Measurements from ENCODE around the gene DCAF6.

Gene DCAF6

DNA sequence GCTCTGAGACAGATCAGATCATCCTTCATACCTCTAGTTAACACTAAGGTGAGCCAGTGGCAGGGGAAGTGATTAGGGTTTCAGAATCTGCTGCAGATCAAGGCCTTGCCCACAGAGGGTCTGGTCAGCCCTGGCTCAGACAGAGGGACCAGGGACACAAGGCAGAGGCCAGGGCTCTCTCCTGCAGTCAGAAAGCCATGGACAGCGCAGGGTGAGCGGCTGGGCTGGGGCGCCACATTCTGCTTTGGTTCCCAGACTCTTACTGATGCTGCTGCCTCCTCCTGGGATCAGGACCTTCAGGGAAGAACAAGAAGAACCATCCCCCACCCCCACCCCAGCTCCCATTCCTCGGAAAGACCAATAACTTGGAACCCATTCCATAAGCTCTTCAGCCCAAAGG lies 157.1 kb downstream of the DCAF6 start:
- DNase-seq (ENCODE audit: low read depth, low spot score), result no peak
- Histone ChIP-seq H3K36me3 (ENCODE audit: insufficient read depth, low read length) (no peaks in the 10 kb centered on the region), H3K27ac (no peak overlapping the region), H3K9me3 (ENCODE audit: low read depth, low read length) (no peaks in the 10 kb centered on the region), H3K4me3 (no peak overlapping the region), H3K9ac (ENCODE audit: insufficient read length) (no peak overlapping the region)
- TF ChIP-seq FOXP2 (optimal IDR thresholded peaks at IDR 0.05; ENCODE audit: control extremely low read depth, extremely low read length, insufficient read depth) (no peak), EZH2 (IDR thresholded peaks at IDR 0.05) (no peak), POLR2AphosphoS5 (IDR thresholded peaks at IDR 0.05; ENCODE audit: borderline replicate concordance, low read depth, low read length) (no peak)

DNA sequence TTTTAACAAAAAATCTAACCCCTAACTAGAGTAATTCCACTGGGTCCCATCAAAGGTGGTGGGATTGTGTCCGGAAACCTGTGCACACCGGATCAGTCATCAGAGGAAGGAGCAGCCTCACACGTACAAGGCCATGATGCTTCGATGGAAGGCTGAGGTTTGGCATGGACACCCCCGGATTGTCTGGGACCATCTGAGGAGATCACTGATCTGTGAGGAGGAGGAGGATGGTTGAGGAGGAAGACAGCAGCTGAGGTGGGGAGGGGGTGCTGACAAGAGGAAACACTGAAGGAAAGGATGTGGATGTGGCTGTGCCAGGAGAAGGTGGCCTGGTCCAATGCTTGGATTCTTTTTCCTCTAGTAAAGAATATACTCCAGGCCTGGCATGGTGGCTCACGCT lies 159.0 kb downstream of the DCAF6 start:
- H3K27ac ChIP-seq, result no peak overlapping the region
- no peak overlapping the region for H3K4me3 ChIP-seq
- no peaks in the 10 kb centered on the region for H3K9me3 ChIP-seq (ENCODE audit: low read depth, low read length)
- H3K36me3 ChIP-seq (ENCODE audit: insufficient read depth, low read length), result no peaks in the 10 kb centered on the region
- no peak overlapping the region for H3K9ac ChIP-seq (ENCODE audit: insufficient read length)
- TF ChIP-seq FOXP2 (optimal IDR thresholded peaks at IDR 0.05; ENCODE audit: control extremely low read depth, extremely low read length, insufficient read depth) (no peak), POLR2AphosphoS5 (IDR thresholded peaks at IDR 0.05; ENCODE audit: borderline replicate concordance, low read depth, low read length) (no peak), EZH2 (IDR thresholded peaks at IDR 0.05) (no peak)
- no peak for DNase-seq (ENCODE audit: low read depth, low spot score)

DNA sequence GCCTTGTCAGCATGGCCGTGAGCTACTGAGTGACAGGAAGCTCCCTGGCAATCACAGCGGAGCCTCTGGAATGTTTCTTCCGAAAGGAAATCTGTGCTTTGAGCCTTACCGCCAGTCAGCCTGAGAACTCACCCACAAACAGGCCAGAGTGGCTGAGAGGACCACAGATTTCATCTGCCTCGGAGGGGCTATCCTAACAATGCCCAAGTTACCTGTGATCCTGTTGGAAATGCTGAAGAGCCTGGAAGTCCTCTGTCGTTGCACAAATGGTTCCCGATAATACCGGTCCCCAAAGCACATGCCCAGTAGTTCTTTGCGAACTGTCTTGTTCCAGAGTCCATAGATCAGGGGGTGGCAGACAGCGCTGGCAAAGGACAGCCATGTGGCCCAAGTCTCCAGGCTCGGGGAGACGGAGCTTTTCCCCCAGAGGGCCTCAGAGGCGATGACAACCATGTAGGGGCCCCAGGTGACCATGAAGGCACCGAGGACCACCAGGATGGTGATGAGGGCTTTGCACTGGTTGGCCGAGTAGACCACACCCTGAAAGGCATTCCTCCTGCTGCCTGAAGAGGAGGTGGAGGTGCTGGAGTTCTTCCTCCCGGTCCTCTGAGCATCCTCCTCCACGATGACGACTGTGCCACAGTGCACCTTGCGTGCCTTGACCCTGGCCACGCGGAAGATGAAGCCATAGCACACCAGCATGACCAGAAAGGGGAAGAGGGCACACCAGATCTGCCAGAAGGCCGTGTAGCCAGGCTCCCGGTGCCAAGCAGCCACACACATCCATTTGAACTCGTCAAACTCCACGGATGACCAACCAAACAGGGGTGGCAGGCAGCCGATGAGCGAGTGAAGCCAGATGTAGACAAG lies 160.0 kb downstream of the DCAF6 start:
- Histone ChIP-seq H3K27ac (no peak overlapping the region), H3K36me3 (ENCODE audit: insufficient read depth, low read length) (no peaks in the 10 kb centered on the region), H3K9ac (ENCODE audit: insufficient read length) (no peak overlapping the region), H3K9me3 (ENCODE audit: low read depth, low read length) (no peaks in the 10 kb centered on the region), H3K4me3 (no peak overlapping the region)
- no peak for DNase-seq (ENCODE audit: low read depth, low spot score)
- no peak for TF ChIP-seq FOXP2 (optimal IDR thresholded peaks at IDR 0.05; ENCODE audit: control extremely low read depth, extremely low read length, insufficient read depth)
- no peak for TF ChIP-seq EZH2 (IDR thresholded peaks at IDR 0.05)
- TF ChIP-seq POLR2AphosphoS5 (IDR thresholded peaks at IDR 0.05; ENCODE audit: borderline replicate concordance, low read depth, low read length), result no peak

DNA sequence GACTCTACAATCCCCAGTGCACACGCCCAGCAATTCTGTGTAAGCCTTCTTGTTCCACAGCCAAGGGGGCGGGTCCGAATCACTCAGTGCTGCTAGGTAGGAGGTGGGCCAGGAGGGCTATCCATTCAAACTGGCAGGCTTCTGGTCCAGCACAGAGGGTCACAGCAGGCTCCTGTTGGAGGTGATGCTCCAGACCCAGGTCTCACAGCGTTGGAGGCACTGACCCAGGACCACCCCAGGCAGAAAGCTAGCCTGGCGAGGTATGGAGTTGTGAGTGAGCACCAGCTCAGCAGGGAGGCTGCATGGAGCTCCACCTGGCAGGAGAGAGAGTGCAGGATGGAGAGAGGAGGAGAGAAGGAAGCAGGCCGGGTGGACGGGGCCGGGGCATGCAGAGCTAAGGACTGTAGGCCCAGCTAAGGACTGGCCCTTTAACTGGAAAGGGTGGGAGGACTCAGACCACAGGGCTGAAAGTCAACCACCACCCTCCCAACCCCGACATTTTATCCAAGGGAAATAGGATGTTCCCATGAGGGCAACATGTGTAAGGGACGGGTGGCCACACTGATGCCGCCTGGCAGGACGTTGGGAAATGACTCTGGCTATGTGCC lies 161.5 kb downstream of the DCAF6 start:
- no peak for TF ChIP-seq FOXP2 (optimal IDR thresholded peaks at IDR 0.05; ENCODE audit: control extremely low read depth, extremely low read length, insufficient read depth)
- no peak for TF ChIP-seq EZH2 (IDR thresholded peaks at IDR 0.05)
- no peak for TF ChIP-seq POLR2AphosphoS5 (IDR thresholded peaks at IDR 0.05; ENCODE audit: borderline replicate concordance, low read depth, low read length)
- Histone ChIP-seq H3K4me3 (no peak overlapping the region), H3K36me3 (ENCODE audit: insufficient read depth, low read length) (no peaks in the 10 kb centered on the region), H3K27ac (no peak overlapping the region), H3K9me3 (ENCODE audit: low read depth, low read length) (no peaks in the 10 kb centered on the region), H3K9ac (ENCODE audit: insufficient read length) (no peak overlapping the region)
- no peak for DNase-seq (ENCODE audit: low read depth, low spot score)

DNA sequence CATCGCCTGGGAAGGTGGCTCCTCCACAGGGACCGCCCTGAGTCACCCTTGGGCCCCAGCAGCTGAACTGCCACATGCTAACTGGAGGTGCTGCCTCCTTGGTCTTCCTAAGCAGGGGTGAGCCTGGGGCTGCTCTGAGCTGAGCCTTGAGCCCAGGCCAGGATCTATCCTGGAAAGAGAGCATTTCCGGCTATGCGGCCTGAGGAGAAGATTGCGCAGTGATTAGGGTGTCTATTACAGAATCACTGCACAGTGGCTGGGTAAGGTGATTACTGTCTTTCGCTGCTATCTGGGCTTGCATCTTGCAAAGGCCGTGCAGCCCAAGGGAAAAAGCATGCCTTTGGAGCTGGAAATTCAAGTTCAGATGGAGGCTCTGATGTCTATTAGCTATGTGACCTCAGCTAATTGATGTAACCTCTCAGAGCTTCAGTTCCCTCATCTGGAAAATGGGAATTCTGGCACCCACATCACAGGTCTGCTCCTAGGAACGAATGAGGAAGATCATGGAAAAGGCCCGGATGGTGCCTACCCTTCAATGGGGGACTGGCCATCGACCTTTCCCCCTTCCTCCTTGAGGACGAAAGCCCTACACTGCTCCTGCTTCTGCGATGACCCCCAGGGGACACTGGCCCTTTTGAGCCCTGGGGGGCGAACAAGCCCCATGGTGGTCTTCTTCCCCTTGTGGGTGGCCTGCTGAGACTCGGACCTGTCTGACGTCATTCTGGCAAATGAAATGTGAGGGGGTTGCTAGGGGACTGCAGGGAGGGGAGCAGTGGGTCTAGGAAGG lies 162.2 kb downstream of the DCAF6 start:
- no peaks in the 10 kb centered on the region for H3K36me3 ChIP-seq (ENCODE audit: insufficient read depth, low read length)
- no peak overlapping the region for H3K27ac ChIP-seq

DNA sequence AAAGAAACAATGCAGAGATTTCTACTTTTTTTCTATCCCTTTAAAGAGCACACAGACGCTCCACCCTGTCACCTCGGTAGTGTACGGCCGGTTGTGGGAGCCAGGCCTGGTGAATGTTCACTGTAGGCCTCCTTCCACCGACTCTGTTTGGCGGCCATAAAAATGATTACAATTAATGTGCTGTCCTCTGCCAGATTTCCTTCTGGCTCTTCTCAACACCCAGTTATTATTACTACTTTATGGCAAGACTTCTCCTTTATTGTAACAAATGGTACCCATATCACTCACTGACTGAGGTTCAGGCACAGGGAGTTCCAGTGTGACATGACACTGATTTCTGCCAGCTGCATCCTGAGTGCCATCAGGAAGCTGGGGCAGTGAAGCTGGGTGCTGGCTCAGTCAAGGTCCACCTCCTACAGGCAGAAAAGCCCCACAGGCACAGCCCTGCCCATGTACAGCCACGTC lies 162.9 kb downstream of the DCAF6 start:
- no peak overlapping the region for H3K27ac ChIP-seq
- H3K36me3 ChIP-seq (ENCODE audit: insufficient read depth, low read length), result no peaks in the 10 kb centered on the region
- DNase-seq (ENCODE audit: low read depth, low spot score), result no peak
- H3K9me3 ChIP-seq (ENCODE audit: low read depth, low read length), result no peaks in the 10 kb centered on the region
- no peak overlapping the region for H3K9ac ChIP-seq (ENCODE audit: insufficient read length)
- H3K4me3 ChIP-seq, result no peak overlapping the region
- TF ChIP-seq POLR2AphosphoS5 (IDR thresholded peaks at IDR 0.05; ENCODE audit: borderline replicate concordance, low read depth, low read length) (no peak), EZH2 (IDR thresholded peaks at IDR 0.05) (no peak), FOXP2 (optimal IDR thresholded peaks at IDR 0.05; ENCODE audit: control extremely low read depth, extremely low read length, insufficient read depth) (no peak)

More for the DNA sequence above, 162.2 kb downstream of the DCAF6 start:
- H3K9me3 ChIP-seq (ENCODE audit: low read depth, low read length), result no peaks in the 10 kb centered on the region
- H3K9ac ChIP-seq (ENCODE audit: insufficient read length), result no peak overlapping the region
- no peak overlapping the region for H3K4me3 ChIP-seq
- TF ChIP-seq POLR2AphosphoS5 (IDR thresholded peaks at IDR 0.05; ENCODE audit: borderline replicate concordance, low read depth, low read length), result no peak
- no peak for TF ChIP-seq EZH2 (IDR thresholded peaks at IDR 0.05)
- no peak for TF ChIP-seq FOXP2 (optimal IDR thresholded peaks at IDR 0.05; ENCODE audit: control extremely low read depth, extremely low read length, insufficient read depth)
- DNase-seq (ENCODE audit: low read depth, low spot score), result no peak

DNA sequence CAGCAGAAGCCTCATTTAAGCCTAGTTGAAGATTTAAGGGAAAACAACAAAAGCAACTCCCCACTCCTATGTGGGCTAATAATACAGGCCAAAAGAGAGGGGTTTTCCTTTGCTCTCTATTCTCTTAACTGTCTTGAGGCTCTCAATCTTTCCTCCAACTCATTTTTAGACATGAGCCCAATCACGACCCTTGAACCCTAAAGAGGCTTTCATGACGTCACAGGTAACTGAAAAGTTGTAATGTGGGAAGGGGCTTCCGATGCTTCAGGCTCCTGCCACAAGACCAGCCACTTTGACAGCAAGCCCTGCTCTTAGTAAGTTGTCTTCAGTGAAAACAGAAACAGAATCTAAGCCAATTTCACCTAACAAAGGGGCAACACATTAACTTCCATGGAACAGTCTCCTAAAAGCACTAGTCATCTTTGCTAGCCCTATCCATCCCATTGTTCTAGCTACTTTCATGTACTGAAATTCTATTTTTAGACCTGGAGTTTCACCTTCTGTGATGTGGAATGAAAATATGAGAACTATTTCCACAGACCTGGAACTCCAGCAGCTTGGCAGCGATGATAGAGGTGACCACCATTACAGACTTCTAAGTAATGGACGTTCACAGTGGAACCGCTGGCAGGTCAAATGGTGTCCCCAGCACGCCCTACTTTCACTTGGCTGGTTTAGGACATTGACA lies 164.0 kb downstream of the DCAF6 start:
- Histone ChIP-seq H3K4me3 (no peak overlapping the region), H3K9me3 (ENCODE audit: low read depth, low read length) (no peaks in the 10 kb centered on the region), H3K9ac (ENCODE audit: insufficient read length) (no peak overlapping the region), H3K27ac (no peak overlapping the region), H3K36me3 (ENCODE audit: insufficient read depth, low read length) (no peaks in the 10 kb centered on the region)
- DNase-seq (ENCODE audit: low read depth, low spot score), result no peak
- no peak for TF ChIP-seq EZH2 (IDR thresholded peaks at IDR 0.05)
- TF ChIP-seq FOXP2 (optimal IDR thresholded peaks at IDR 0.05; ENCODE audit: control extremely low read depth, extremely low read length, insufficient read depth), result no peak
- no peak for TF ChIP-seq POLR2AphosphoS5 (IDR thresholded peaks at IDR 0.05; ENCODE audit: borderline replicate concordance, low read depth, low read length)

Measured in SK-N-MC (cell line).